IMR-90 (cell line): ENCODE measurements around the gene PLCH1. TPM values are rescaled to one million over a fixed set of nuclear protein-coding genes. Genes with fewer than 3 reads are reported as not detected.

Experiments
- ATAC-seq: fragments of 200-7000 bp; cut with Tn5 transposase; 2 replicates; pipeline ENCODE4 v1.9.1; 2020; ENCODE audit warnings: low read depth, mild to moderate bottlenecking, moderate library complexity
- BruUV-seq: library from RNA; stranded (reverse); fragments of 400-500 nt; replicated peaks from 2 replicates; lab custom pipeline; 2021; lab: Mats Ljungman, UMichigan
- CTCF ChIA-PET: fragments of 300-600 bp; formaldehyde crosslinking; extraction: SDS; loops from one replicate; lab custom pipeline; 2021; ENCODE audit warnings: antibody characterized with exemption; lab: Yijun Ruan, JAX
- POLR2A ChIA-PET: fragments of 300-600 bp; sonication (Branson Sonifier 250); formaldehyde crosslinking; loops from one replicate; lab custom pipeline; 2022; ENCODE audit warnings: antibody characterized with exemption; ENCODE audit not compliant: unreplicated experiment; lab: Charles Lee
- DNase-seq: peaks from one replicate; pipeline ENCODE4 v3.0.0; 2013
- H2AFZ ChIP-seq: replicated peaks from 2 replicates; pipeline ENCODE3; 2013; ENCODE audit warnings: low read length, mild to moderate bottlenecking; ENCODE audit not compliant: poor library complexity
- H2AK5ac ChIP-seq: 2 replicates; pipeline ENCODE4 v1.6.1; 2013; ENCODE audit warnings: low read depth, low read length, inconsistent platforms
- H2AK9ac ChIP-seq: replicated peaks from 2 replicates; pipeline ENCODE3; 2013; ENCODE audit warnings: mild to moderate bottlenecking, low read depth, low read length, moderate library complexity; ENCODE audit not compliant: poor library complexity
- H2BK120ac ChIP-seq: 2 replicates; pipeline ENCODE4 v1.6.1; 2013; ENCODE audit warnings: low read depth, low read length, inconsistent platforms
- H2BK15ac ChIP-seq: 3 replicates; pipeline ENCODE4 v1.6.1; 2013; ENCODE audit warnings: low read depth, low read length, inconsistent platforms
- H2BK20ac ChIP-seq: 2 replicates; pipeline ENCODE4 v1.6.1; 2013; ENCODE audit warnings: low read depth, mild to moderate bottlenecking, inconsistent platforms, low read length, moderate library complexity
- H2BK5ac ChIP-seq: 2 replicates; pipeline ENCODE4 v1.6.1; 2013; ENCODE audit warnings: mild to moderate bottlenecking, low read depth, low read length, inconsistent platforms; ENCODE audit not compliant: poor library complexity, severe bottlenecking
- H3K14ac ChIP-seq: replicated peaks from 2 replicates; pipeline ENCODE4 v1.6.1; 2013; ENCODE audit warnings: low read depth, low read length, inconsistent platforms
- H3K18ac ChIP-seq: 2 replicates; pipeline ENCODE4 v1.6.1; 2013; ENCODE audit warnings: low read depth, low read length, control low read depth
- H3K23ac ChIP-seq: 2 replicates; pipeline ENCODE4 v1.6.1; 2013; ENCODE audit warnings: low read depth, low read length, inconsistent platforms
- H3K27ac ChIP-seq: 2 replicates; pipeline ENCODE4 v1.5.1; 2013; ENCODE audit warnings: mild to moderate bottlenecking, control low read depth, low read length; ENCODE audit not compliant: insufficient read depth
- H3K27me3 ChIP-seq: 2 replicates; pipeline ENCODE4 v1.6.1; 2013; ENCODE audit warnings: low read length; ENCODE audit not compliant: control insufficient read depth, insufficient read depth
- H3K36me3 ChIP-seq: 2 replicates; pipeline ENCODE4 v1.6.1; 2013; ENCODE audit warnings: low read length, mixed read lengths; ENCODE audit not compliant: control insufficient read depth, insufficient read depth
- H3K4ac ChIP-seq: 2 replicates; pipeline ENCODE4 v1.6.1; 2013; ENCODE audit warnings: low read depth, low read length, inconsistent platforms
- H3K4me1 ChIP-seq: 2 replicates; pipeline ENCODE4 v1.6.1; 2013; ENCODE audit warnings: low read length, mixed read lengths; ENCODE audit not compliant: control insufficient read depth, insufficient read depth
- H3K4me2 ChIP-seq: 2 replicates; pipeline ENCODE4 v1.6.1; 2013; ENCODE audit warnings: low read depth, mild to moderate bottlenecking, control low read depth, low read length, moderate library complexity
- H3K4me3 ChIP-seq: 2 replicates; pipeline ENCODE4 v1.5.1; 2013; ENCODE audit warnings: low read depth, mild to moderate bottlenecking, control low read depth, low read length, moderate library complexity; ENCODE audit not compliant: insufficient read depth
- H3K56ac ChIP-seq: 2 replicates; pipeline ENCODE4 v1.6.1; 2013; ENCODE audit warnings: low read length, inconsistent platforms; ENCODE audit not compliant: insufficient read depth; ENCODE audit errors: extremely low read depth
- H3K79me1 ChIP-seq, 2 experiments: 2 replicates each; pipeline ENCODE4 v1.6.1; 2013; ENCODE audit warnings: low read length in 2 of 2, inconsistent platforms in 1 of 2, low read depth in 1 of 2
- H3K9ac ChIP-seq: 2 replicates; pipeline ENCODE4 v1.6.1; 2013; ENCODE audit warnings: low read depth, low read length, control low read depth
- H3K9me1 ChIP-seq: 2 replicates; pipeline ENCODE4 v1.6.1; 2013; ENCODE audit warnings: low read length, inconsistent platforms; ENCODE audit not compliant: insufficient read depth
- H3K9me3 ChIP-seq: 2 replicates; pipeline ENCODE4 v1.6.1; 2013; ENCODE audit warnings: low read length; ENCODE audit not compliant: control insufficient read depth, insufficient read depth
- H4K20me1 ChIP-seq: 2 replicates; pipeline ENCODE4 v1.6.1; 2013; ENCODE audit warnings: low read length, inconsistent platforms; ENCODE audit not compliant: insufficient read depth
- H4K5ac ChIP-seq: 2 replicates; pipeline ENCODE4 v1.6.1; 2013; ENCODE audit warnings: mild to moderate bottlenecking, low read depth, low read length, control low read depth
- H4K8ac ChIP-seq, 2 experiments: 2 replicates each; pipeline ENCODE4 v1.6.1; 2013; ENCODE audit warnings: low read depth in 2 of 2, low read length in 2 of 2, control low read depth in 1 of 2, inconsistent platforms in 1 of 2
- H4K91ac ChIP-seq: 2 replicates; pipeline ENCODE4 v1.6.1; 2013; ENCODE audit warnings: low read depth, low read length, inconsistent platforms; ENCODE audit not compliant: insufficient read depth
- CEBPB ChIP-seq: IDR thresholded peaks from 2 replicates; pipeline ENCODE4 v1.6.1; 2012; ENCODE audit warnings: low read depth, low read length, improper control_type of control experiment
- NFE2L2 ChIP-seq: fragments of 150-350 bp; IDR thresholded peaks from 2 replicates; pipeline ENCODE4 v1.6.1; 2016; ENCODE audit warnings: low read depth, mild to moderate bottlenecking, low read length
- RFX5 ChIP-seq: IDR thresholded peaks from 2 replicates; pipeline ENCODE4 v1.8.0; 2012; ENCODE audit warnings: low read depth, mild to moderate bottlenecking, low read length, moderate library complexity
- WGBS, 2 experiments: methylation state at CpG; one replicate each; pipeline versions ENCODE4 v1.1.5 to v1.1.7; 2013; ENCODE audit warnings: missing lambda C conversion rate in 2 of 2; ENCODE audit not compliant: insufficient read length in 1 of 2; ENCODE audit errors: extremely low coverage in 2 of 2; 5-methylcytosine and 5-hydroxymethylcytosine counted together
- dilution Hi-C: fragments of 300-500 bp; cut with HindIII; formaldehyde crosslinking; loops from one replicate; pipeline ENCODE4 v1.14.3; 2018; ENCODE audit warnings: low sequenced_read_pairs; ENCODE audit not compliant: unreplicated experiment
- in situ Hi-C: fragments of 300-500 bp; cut with MboI; formaldehyde crosslinking; loops from 3 replicates; pipeline ENCODE4 v1.14.3; 2019; ENCODE audit warnings: low sequenced_read_pairs, inconsistent platforms, mixed read lengths
- intact Hi-C: fragments of 100-400 bp; cut with micrococcal nuclease; formaldehyde crosslinking; loops from 2 replicates; pipeline ENCODE4 v1.10.0; 2022
- polyA plus RNA-seq, 3 experiments: library from polyadenylated mRNA; depleted of rRNA; stranded (reverse); fragments of >200 nt; gene quantifications; 2 replicates each; pipeline ENCODE4 v1.2.3, GENCODE V29; 2012; ENCODE audit warnings: low replicate concordance in 1 of 3
- total RNA-seq: library from RNA; depleted of rRNA; stranded (reverse); fragments of >200 nt; gene quantifications from 2 replicates; pipeline ENCODE4 v1.2.3, GENCODE V29; 2012

Gene PLCH1
- total and polyA plus RNA-seq, 2 of the 4 experiments (the other 2 are of a cell fraction), result not detected

DNA sequence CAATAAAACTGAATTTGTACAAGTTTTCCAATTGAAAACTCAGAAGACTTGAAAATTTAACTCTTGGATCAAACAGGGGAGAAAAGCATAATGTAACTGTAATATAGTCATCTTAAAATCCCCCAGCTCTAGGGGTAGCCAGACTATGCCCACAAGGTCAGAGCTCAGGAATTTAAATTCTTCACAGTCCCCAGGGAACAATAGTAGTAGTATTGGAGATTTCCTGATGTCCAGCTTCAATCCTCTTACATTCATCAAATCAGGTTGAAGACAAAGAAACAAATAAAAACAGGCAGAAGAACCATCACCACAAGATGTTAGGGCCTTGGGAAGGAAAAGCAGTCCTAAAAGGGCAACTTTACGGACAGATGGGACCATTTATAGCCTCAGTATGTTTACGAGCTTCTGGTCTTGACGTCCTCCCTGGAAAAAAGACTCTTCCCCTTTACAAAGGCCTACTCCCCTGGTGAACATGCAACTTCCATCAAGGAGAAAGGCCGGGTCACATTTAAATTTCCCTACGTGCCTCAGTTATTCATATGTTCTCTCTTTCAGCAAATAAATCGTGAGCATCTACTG, 96.8 kb downstream of the PLCH1 start:
- Histone ChIP-seq H3K9me1 (no peaks in the 10 kb centered on the region), H3K4me1 (no peaks in the 10 kb centered on the region), H3K23ac (no peak overlapping the region), H3K4me2 (no peak overlapping the region), H2AFZ (no peak overlapping the region), H3K9ac (no peak overlapping the region), H4K20me1 (no peaks in the 10 kb centered on the region), H2AK9ac (no peak overlapping the region), H2BK5ac (no peak overlapping the region), H3K79me1 (no peaks in the 10 kb centered on the region), H4K91ac (no peak overlapping the region), H3K4ac (no peak overlapping the region), H3K27me3 (no peaks in the 10 kb centered on the region), H2BK120ac (no peak overlapping the region), H2BK20ac (no peak overlapping the region), H4K5ac (no peak overlapping the region), H2AK5ac (no peak overlapping the region), H3K18ac (no peak overlapping the region), H3K56ac (no peak overlapping the region), H2BK15ac (no peak overlapping the region), H3K4me3 (no peak overlapping the region), H4K8ac (no peak overlapping the region), H3K36me3 (no peaks in the 10 kb centered on the region), H3K14ac (no peak overlapping the region), H3K9me3 (no peaks in the 10 kb centered on the region), H3K27ac (no peak overlapping the region)
- ChIA-PET CTCF (no interaction called here), POLR2A (no interaction called here)
- no CpG with 5 or more reads among the region's 6 CpGs for WGBS, 2 experiments
- ATAC-seq (no peak), DNase-seq (no peak)
- BruUV-seq, result no TSS peak
- intact Hi-C loops (no loop called here), dilution Hi-C loops (no loop called here), in situ Hi-C loops (no loop called here)
- TF ChIP-seq RFX5, result no peak
- no peak for TF ChIP-seq CEBPB
- TF ChIP-seq NFE2L2, result no peak
